ENCODE results near the gene GNB1.
"Not testable (repeated sequence)": the region's sequence is repeated elsewhere in the genome, so short reads cannot be mapped to it uniquely, and the experiment has no call there.

GRCh38 chr1:1738799-1739337 lies 152.0 kb downstream of the GNB1 start:
- TF ChIP-seq CREM (CRISPR knock-in tag; IDR thresholded peaks at IDR 0.05); FOXK1 (CRISPR knock-in tag; IDR thresholded peaks at IDR 0.05); CTCF (IDR thresholded peaks at IDR 0.05); GABPB1 (CRISPR knock-in tag; IDR thresholded peaks at IDR 0.05); FOXJ3 (CRISPR knock-in tag; IDR thresholded peaks at IDR 0.05; ENCODE audit: borderline replicate concordance); EMX1 (CRISPR knock-in tag; IDR thresholded peaks at IDR 0.05); MAX (CRISPR knock-in tag; IDR thresholded peaks at IDR 0.05); ETV6 (CRISPR knock-in tag; IDR thresholded peaks at IDR 0.05); CBFB (CRISPR knock-in tag; IDR thresholded peaks at IDR 0.05; ENCODE audit: low read depth): not testable (repeated sequence)
- TF ChIP-seq, protein P1, sequence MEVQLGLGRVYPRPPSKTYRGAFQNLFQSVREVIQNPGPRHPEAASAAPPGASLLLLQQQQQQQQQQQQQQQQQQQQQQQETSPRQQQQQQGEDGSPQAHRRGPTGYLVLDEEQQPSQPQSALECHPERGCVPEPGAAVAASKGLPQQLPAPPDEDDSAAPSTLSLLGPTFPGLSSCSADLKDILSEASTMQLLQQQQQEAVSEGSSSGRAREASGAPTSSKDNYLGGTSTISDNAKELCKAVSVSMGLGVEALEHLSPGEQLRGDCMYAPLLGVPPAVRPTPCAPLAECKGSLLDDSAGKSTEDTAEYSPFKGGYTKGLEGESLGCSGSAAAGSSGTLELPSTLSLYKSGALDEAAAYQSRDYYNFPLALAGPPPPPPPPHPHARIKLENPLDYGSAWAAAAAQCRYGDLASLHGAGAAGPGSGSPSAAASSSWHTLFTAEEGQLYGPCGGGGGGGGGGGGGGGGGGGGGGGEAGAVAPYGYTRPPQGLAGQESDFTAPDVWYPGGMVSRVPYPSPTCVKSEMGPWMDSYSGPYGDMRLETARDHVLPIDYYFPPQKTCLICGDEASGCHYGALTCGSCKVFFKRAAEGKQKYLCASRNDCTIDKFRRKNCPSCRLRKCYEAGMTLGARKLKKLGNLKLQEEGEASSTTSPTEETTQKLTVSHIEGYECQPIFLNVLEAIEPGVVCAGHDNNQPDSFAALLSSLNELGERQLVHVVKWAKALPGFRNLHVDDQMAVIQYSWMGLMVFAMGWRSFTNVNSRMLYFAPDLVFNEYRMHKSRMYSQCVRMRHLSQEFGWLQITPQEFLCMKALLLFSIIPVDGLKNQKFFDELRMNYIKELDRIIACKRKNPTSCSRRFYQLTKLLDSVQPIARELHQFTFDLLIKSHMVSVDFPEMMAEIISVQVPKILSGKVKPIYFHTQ (CRISPR knock-in tag; IDR thresholded peaks at IDR 0.05), result not testable (repeated sequence)
- TF ChIP-seq, protein P2, sequence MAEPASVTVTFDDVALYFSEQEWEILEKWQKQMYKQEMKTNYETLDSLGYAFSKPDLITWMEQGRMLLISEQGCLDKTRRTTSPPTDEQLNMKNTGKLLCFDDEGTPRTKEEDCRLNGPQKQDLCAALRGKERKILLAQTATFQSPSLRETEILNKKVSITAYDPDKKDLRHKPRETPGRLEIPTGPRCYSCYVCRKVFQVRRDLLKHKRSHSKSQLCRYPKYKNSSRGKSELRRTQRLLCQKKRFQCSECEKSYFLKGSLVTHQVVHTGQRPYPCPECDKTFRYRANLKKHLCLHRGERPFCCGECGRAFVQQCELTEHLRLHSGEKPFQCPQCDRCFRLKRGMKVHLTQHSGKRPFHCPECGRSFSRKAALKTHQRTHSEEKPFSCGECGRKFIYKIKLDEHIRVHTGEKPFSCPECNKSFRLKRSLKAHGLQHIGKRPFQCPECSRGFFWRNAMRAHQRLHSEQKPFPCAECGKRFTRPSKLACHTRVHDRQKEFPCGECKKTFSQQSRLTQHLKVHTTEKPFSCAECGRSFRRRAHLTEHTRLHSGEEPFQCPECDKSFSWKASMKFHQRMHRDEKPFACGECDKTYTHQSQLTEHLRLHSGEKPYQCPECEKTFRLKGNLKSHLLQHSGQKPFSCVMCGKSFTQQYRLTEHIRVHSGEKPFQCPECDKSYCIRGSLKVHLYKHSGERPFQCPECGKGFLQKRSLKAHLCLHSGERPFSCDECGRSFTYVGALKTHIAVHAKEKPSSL (CRISPR knock-in tag; conservative IDR thresholded peaks at IDR 0.05), result not testable (repeated sequence)
- TF ChIP-seq, protein P3, sequence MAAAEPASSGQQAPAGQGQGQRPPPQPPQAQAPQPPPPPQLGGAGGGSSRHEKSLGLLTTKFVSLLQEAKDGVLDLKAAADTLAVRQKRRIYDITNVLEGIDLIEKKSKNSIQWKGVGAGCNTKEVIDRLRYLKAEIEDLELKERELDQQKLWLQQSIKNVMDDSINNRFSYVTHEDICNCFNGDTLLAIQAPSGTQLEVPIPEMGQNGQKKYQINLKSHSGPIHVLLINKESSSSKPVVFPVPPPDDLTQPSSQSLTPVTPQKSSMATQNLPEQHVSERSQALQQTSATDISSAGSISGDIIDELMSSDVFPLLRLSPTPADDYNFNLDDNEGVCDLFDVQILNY (CRISPR knock-in tag; IDR thresholded peaks at IDR 0.05), result not testable (repeated sequence)
- TF ChIP-seq, protein P4, sequence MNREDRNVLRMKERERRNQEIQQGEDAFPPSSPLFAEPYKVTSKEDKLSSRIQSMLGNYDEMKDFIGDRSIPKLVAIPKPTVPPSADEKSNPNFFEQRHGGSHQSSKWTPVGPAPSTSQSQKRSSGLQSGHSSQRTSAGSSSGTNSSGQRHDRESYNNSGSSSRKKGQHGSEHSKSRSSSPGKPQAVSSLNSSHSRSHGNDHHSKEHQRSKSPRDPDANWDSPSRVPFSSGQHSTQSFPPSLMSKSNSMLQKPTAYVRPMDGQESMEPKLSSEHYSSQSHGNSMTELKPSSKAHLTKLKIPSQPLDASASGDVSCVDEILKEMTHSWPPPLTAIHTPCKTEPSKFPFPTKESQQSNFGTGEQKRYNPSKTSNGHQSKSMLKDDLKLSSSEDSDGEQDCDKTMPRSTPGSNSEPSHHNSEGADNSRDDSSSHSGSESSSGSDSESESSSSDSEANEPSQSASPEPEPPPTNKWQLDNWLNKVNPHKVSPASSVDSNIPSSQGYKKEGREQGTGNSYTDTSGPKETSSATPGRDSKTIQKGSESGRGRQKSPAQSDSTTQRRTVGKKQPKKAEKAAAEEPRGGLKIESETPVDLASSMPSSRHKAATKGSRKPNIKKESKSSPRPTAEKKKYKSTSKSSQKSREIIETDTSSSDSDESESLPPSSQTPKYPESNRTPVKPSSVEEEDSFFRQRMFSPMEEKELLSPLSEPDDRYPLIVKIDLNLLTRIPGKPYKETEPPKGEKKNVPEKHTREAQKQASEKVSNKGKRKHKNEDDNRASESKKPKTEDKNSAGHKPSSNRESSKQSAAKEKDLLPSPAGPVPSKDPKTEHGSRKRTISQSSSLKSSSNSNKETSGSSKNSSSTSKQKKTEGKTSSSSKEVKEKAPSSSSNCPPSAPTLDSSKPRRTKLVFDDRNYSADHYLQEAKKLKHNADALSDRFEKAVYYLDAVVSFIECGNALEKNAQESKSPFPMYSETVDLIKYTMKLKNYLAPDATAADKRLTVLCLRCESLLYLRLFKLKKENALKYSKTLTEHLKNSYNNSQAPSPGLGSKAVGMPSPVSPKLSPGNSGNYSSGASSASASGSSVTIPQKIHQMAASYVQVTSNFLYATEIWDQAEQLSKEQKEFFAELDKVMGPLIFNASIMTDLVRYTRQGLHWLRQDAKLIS (CRISPR knock-in tag; IDR thresholded peaks at IDR 0.05; ENCODE audit: borderline replicate concordance), result not testable (repeated sequence)

Data from WTC11 (cell line).